ENCODE data around the gene MRPL44.

DNA sequence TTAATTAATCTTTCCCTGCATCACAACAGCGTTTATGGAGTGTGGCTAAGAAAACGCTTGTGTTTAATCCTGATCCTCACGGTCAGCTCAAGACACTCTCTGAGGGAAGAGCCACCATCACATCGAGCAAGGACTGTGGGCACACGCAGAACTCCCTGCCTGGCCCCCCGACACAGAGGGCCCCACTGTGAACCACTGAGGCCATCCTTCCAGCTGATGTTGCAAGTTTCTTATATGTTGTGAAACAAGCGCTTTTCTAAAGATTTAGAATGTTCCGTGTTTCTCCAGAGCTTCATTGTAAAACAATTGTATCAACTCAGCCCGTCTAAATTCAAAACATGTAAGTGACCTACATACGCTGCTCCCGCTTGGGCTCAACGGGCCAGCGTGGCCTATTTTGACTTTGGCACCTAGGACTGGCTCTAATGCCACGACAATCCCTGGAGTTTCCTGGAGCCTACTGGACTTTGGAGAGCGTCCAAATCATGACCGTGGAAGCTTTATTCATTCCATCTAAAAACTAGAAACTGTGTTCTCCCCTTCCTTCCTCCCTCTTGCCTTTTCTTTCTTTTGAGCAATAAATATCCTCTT is 46.9 kb downstream of the MRPL44 start:
- TF ChIP-seq, protein P1, sequence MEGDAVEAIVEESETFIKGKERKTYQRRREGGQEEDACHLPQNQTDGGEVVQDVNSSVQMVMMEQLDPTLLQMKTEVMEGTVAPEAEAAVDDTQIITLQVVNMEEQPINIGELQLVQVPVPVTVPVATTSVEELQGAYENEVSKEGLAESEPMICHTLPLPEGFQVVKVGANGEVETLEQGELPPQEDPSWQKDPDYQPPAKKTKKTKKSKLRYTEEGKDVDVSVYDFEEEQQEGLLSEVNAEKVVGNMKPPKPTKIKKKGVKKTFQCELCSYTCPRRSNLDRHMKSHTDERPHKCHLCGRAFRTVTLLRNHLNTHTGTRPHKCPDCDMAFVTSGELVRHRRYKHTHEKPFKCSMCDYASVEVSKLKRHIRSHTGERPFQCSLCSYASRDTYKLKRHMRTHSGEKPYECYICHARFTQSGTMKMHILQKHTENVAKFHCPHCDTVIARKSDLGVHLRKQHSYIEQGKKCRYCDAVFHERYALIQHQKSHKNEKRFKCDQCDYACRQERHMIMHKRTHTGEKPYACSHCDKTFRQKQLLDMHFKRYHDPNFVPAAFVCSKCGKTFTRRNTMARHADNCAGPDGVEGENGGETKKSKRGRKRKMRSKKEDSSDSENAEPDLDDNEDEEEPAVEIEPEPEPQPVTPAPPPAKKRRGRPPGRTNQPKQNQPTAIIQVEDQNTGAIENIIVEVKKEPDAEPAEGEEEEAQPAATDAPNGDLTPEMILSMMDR (IDR thresholded peaks at IDR 0.05; ENCODE audit: insufficient read depth, low read length) = no peak
- TF ChIP-seq POLR2AphosphoS5 (IDR thresholded peaks at IDR 0.05; ENCODE audit: low read depth) (no peak), SPI1 (IDR thresholded peaks at IDR 0.05; ENCODE audit: borderline replicate concordance, low read depth) (no peak), GABPA (IDR thresholded peaks at IDR 0.05; ENCODE audit: low read depth) (no peak)
- TF ChIP-seq, protein P2, sequence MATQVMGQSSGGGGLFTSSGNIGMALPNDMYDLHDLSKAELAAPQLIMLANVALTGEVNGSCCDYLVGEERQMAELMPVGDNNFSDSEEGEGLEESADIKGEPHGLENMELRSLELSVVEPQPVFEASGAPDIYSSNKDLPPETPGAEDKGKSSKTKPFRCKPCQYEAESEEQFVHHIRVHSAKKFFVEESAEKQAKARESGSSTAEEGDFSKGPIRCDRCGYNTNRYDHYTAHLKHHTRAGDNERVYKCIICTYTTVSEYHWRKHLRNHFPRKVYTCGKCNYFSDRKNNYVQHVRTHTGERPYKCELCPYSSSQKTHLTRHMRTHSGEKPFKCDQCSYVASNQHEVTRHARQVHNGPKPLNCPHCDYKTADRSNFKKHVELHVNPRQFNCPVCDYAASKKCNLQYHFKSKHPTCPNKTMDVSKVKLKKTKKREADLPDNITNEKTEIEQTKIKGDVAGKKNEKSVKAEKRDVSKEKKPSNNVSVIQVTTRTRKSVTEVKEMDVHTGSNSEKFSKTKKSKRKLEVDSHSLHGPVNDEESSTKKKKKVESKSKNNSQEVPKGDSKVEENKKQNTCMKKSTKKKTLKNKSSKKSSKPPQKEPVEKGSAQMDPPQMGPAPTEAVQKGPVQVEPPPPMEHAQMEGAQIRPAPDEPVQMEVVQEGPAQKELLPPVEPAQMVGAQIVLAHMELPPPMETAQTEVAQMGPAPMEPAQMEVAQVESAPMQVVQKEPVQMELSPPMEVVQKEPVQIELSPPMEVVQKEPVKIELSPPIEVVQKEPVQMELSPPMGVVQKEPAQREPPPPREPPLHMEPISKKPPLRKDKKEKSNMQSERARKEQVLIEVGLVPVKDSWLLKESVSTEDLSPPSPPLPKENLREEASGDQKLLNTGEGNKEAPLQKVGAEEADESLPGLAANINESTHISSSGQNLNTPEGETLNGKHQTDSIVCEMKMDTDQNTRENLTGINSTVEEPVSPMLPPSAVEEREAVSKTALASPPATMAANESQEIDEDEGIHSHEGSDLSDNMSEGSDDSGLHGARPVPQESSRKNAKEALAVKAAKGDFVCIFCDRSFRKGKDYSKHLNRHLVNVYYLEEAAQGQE (IDR thresholded peaks at IDR 0.05; ENCODE audit: insufficient replicate concordance, low read depth) = no peak

All from HL-60 (cell line).